H1 (cell line): ENCODE data around the gene SLC8B1. TPM values are rescaled to one million over a fixed set of nuclear protein-coding genes. Genes with fewer than 3 reads are reported as not detected.

Experiments used
- CTCF ChIA-PET: fragments of 300-600 bp; sonication (Branson Sonifier 250); formaldehyde crosslinking; loops from one replicate; lab custom pipeline; 2021; ENCODE audit not compliant: partially characterized antibody; lab: Charles Lee
- POLR2A ChIA-PET: fragments of 300-600 bp; sonication (Branson Sonifier 250); formaldehyde crosslinking; loops from one replicate; lab custom pipeline; 2021; ENCODE audit warnings: inconsistent platforms; ENCODE audit not compliant: partially characterized antibody; lab: Charles Lee
- DNase-seq, 2 experiments: peaks; one replicate each; pipeline versions ENCODE4 v3.0.0 to v3.0.0-alpha.2; 2010 to 2022; ENCODE audit warnings: low spot score in 2 of 2, low read depth in 1 of 2, mixed read lengths in 1 of 2
- FAIRE-seq: peaks from 2 replicates; lab custom pipeline; 2011; peaks lifted over from hg19 to GRCh38; lab: Jason Lieb, UNC
- H2AFZ ChIP-seq: 2 replicates; pipeline ENCODE4 v1.8.1; 2012; ENCODE audit warnings: low read length, inconsistent platforms
- H2AK5ac ChIP-seq: 2 replicates; pipeline ENCODE4 v1.6.1; 2013; ENCODE audit warnings: low read depth, low read length
- H2BK120ac ChIP-seq: replicated peaks from 2 replicates; pipeline ENCODE3; 2013; ENCODE audit warnings: low read depth, low read length, inconsistent platforms
- H2BK12ac ChIP-seq: 2 replicates; pipeline ENCODE4 v1.6.1; 2013; ENCODE audit warnings: low read depth, low read length
- H2BK15ac ChIP-seq: 2 replicates; pipeline ENCODE4 v1.6.1; 2013; ENCODE audit warnings: low read length
- H2BK20ac ChIP-seq: 2 replicates; pipeline ENCODE4 v1.6.1; 2013; ENCODE audit warnings: low read length
- H2BK5ac ChIP-seq: 2 replicates; pipeline ENCODE4 v1.6.1; 2013; ENCODE audit warnings: low read depth, low read length
- H3K14ac ChIP-seq: 2 replicates; pipeline ENCODE4 v1.6.1; 2013; ENCODE audit warnings: inconsistent platforms; ENCODE audit not compliant: insufficient read length
- H3K18ac ChIP-seq: 2 replicates; pipeline ENCODE4 v1.6.1; 2013; ENCODE audit warnings: low read length; ENCODE audit errors: extremely low read depth
- H3K23ac ChIP-seq: 2 replicates; pipeline ENCODE4 v1.6.1; 2013; ENCODE audit warnings: inconsistent platforms; ENCODE audit not compliant: insufficient read length
- H3K23me2 ChIP-seq: 2 replicates; pipeline ENCODE4 v1.6.1; 2013; ENCODE audit warnings: low read depth, low read length
- H3K27ac ChIP-seq: 2 replicates; pipeline ENCODE4 v1.6.1; 2011; ENCODE audit warnings: low read depth, low read length, inconsistent platforms
- H3K27me3 ChIP-seq, 4 experiments: replicated peaks in 1 of 4; 1 replicate in 1 of 4; 2 replicates in 3 of 4; pipeline versions ENCODE4 v1.6.1 to v1.8.1; 2011 to 2013; ENCODE audit warnings: low read length in 3 of 4, mild to moderate bottlenecking in 3 of 4, inconsistent platforms in 2 of 4, mixed read lengths in 2 of 4, moderate library complexity in 1 of 4; ENCODE audit not compliant: control insufficient read depth in 3 of 4, insufficient read depth in 3 of 4; ENCODE audit errors: extremely low read depth in 1 of 4
- H3K36me3 ChIP-seq, 4 experiments: 2 replicates each; pipeline versions ENCODE4 v1.6.1 to v1.8.1; 2011 to 2013; ENCODE audit warnings: mild to moderate bottlenecking in 4 of 4, low read length in 3 of 4, moderate library complexity in 2 of 4, control low read depth in 1 of 4, inconsistent platforms in 1 of 4; ENCODE audit not compliant: insufficient read depth in 4 of 4, control insufficient read depth in 2 of 4
- H3K4ac ChIP-seq: replicated peaks from 2 replicates; pipeline ENCODE3; 2013; ENCODE audit warnings: low read length, low read depth, mixed read lengths, inconsistent platforms; ENCODE audit not compliant: insufficient read length
- H3K4me1 ChIP-seq, 4 experiments: replicated peaks in 1 of 4; 1 replicate in 1 of 4; 2 replicates in 3 of 4; pipeline versions ENCODE4 v1.6.1 to v1.8.1; 2011 to 2013; ENCODE audit warnings: low read length in 3 of 4, inconsistent platforms in 2 of 4, mixed read lengths in 1 of 4; ENCODE audit not compliant: insufficient read depth in 4 of 4, control insufficient read depth in 3 of 4
- H3K4me2 ChIP-seq, 2 experiments: 2 replicates each; pipeline versions ENCODE4 v1.6.1 to v1.8.1; 2011 to 2013; ENCODE audit warnings: low read depth in 2 of 2, low read length in 2 of 2, control low read depth in 1 of 2, inconsistent platforms in 1 of 2, mild to moderate bottlenecking in 1 of 2; ENCODE audit not compliant: insufficient read depth in 1 of 2
- H3K4me3 ChIP-seq, 4 experiments: fragments of 200-600, 300-600 bp in 1 of 4; sonication (generic), shearing (Covaris generic), sonication (Bioruptor Twin) in 1 of 4; 2 replicates each; pipeline versions ENCODE4 v1.5.1 to v1.8.1; 2011 to 2016; ENCODE audit warnings: low read length in 4 of 4, low read depth in 3 of 4, control low read depth in 2 of 4, inconsistent platforms in 2 of 4, mild to moderate bottlenecking in 2 of 4, mixed read lengths in 1 of 4, moderate library complexity in 1 of 4; ENCODE audit not compliant: insufficient read depth in 2 of 4; ENCODE audit errors: extremely low read depth in 1 of 4
- H3K56ac ChIP-seq: replicated peaks from 2 replicates; pipeline ENCODE3; 2013; ENCODE audit warnings: low read depth, mild to moderate bottlenecking, mixed read lengths, low read length, inconsistent platforms; ENCODE audit not compliant: insufficient read length
- H3K79me1 ChIP-seq: 2 replicates; pipeline ENCODE4 v1.6.1; 2013; ENCODE audit warnings: low read depth, low read length, control low read depth
- H3K79me2 ChIP-seq, 2 experiments: 2 replicates each; pipeline versions ENCODE4 v1.6.1 to v1.8.1; 2012 to 2013; ENCODE audit warnings: low read length in 2 of 2, mild to moderate bottlenecking in 2 of 2, inconsistent platforms in 1 of 2; ENCODE audit not compliant: insufficient read depth in 2 of 2, control insufficient read depth in 1 of 2
- H3K9ac ChIP-seq, 4 experiments: replicated peaks in 1 of 4; 1 replicate in 1 of 4; 2 replicates in 3 of 4; pipeline versions ENCODE4 v1.6.1 to v1.8.1; 2011 to 2013; ENCODE audit warnings: low read depth in 3 of 4, low read length in 3 of 4, control low read depth in 2 of 4, mild to moderate bottlenecking in 2 of 4, moderate library complexity in 2 of 4, inconsistent platforms in 1 of 4; ENCODE audit errors: extremely low read depth in 1 of 4
- H3K9me3 ChIP-seq, 2 experiments: 2 replicates each; pipeline versions ENCODE4 v1.6.1 to v1.8.1; 2012 to 2013; ENCODE audit warnings: mild to moderate bottlenecking in 2 of 2, moderate library complexity in 2 of 2, control low read depth in 1 of 2, inconsistent platforms in 1 of 2, low read depth in 1 of 2, low read length in 1 of 2, mixed read lengths in 1 of 2; ENCODE audit not compliant: insufficient read depth in 2 of 2
- H4K20me1 ChIP-seq, 2 experiments: replicated peaks in 1 of 2; 2 replicates each; pipeline versions ENCODE3 to v1.8.1; 2011 to 2013; ENCODE audit warnings: inconsistent platforms in 2 of 2, low read length in 2 of 2, mild to moderate bottlenecking in 1 of 2; ENCODE audit not compliant: insufficient read depth in 2 of 2, control insufficient read depth in 1 of 2
- H4K5ac ChIP-seq: 2 replicates; pipeline ENCODE4 v1.6.1; 2013; ENCODE audit warnings: low read length, low read depth, mixed read lengths, inconsistent platforms; ENCODE audit not compliant: insufficient read length
- H4K8ac ChIP-seq: 2 replicates; pipeline ENCODE4 v1.8.0; 2013; ENCODE audit warnings: mild to moderate bottlenecking, moderate library complexity, low read length, inconsistent platforms; ENCODE audit not compliant: insufficient read depth; ENCODE audit errors: extremely low read depth
- H4K91ac ChIP-seq: replicated peaks from 2 replicates; pipeline ENCODE3; 2013; ENCODE audit warnings: low read length, mixed read lengths, inconsistent platforms; ENCODE audit not compliant: insufficient read length
- CREB1 ChIP-seq: IDR thresholded peaks from 2 replicates; pipeline ENCODE4 v1.6.1; 2012; ENCODE audit warnings: inconsistent platforms
- KDM1A ChIP-seq: fragments of 200-600, 300-600 bp; sonication (generic); IDR thresholded peaks from 2 replicates; pipeline ENCODE4 v1.7.1; 2016; ENCODE audit warnings: mild to moderate bottlenecking, low read length, borderline replicate concordance
- WGBS, 2 experiments: shearing (Covaris generic) in 1 of 2; methylation state at CpG; one replicate each; pipeline versions ENCODE4 v1.1.6 to v1.1.7; 2013 to 2015; ENCODE audit warnings: low lambda C conversion rate in 2 of 2, mixed read lengths in 2 of 2, inconsistent platforms in 1 of 2, low coverage in 1 of 2, missing lambda C conversion rate in 1 of 2; ENCODE audit not compliant: insufficient replicate concordance in 2 of 2, insufficient coverage in 1 of 2, insufficient read length in 1 of 2; ENCODE audit errors: extremely low coverage in 1 of 2, missing lambda C conversion rate in 1 of 2; 5-methylcytosine and 5-hydroxymethylcytosine counted together
- polyA plus RNA-seq, 7 experiments: library from polyadenylated mRNA; depleted of rRNA in 3 of 7; stranded (reverse) in 5 of 7; unstranded in 2 of 7; fragments of >200 nt in 5 of 7; fragments of 200-250 nt in 2 of 7; gene quantifications; 1 replicate in 5 of 7; 2 replicates in 1 of 7; 4 replicates in 1 of 7; pipeline versions ENCODE4 v1.2.1 to v1.2.3, GENCODE V29; 2011 to 2013; ENCODE audit warnings: missing spikeins in 2 of 7, mixed read lengths in 2 of 7
- total RNA-seq: library from RNA; stranded (reverse); fragmentation: NEBNext Ultra II Directional; extraction: Animal tissue kit (Norgen Biotek cat#: 25700); gene quantifications from 2 replicates; pipeline ENCODE4 v1.2.1, GENCODE V29; 2021

Gene SLC8B1
- total and polyA plus RNA-seq, 2 of the 8 experiments (the other 6 are each of a cell fraction or from before 2014, with no cell fraction given): 11.2 to 19.1 TPM

GRCh38 chr12:113329022-113329790 is 5.7 kb downstream of the SLC8B1 start:
- H3K14ac ChIP-seq: no peak overlapping the region
- no peak overlapping the region for H3K4me2 ChIP-seq
- no peak overlapping the region for H3K18ac ChIP-seq
- H3K9me3 ChIP-seq: no peaks in the 10 kb centered on the region
- ChIA-PET POLR2A (interaction anchor here (0.8 to 1.0 kb wide), 2 partner anchors 12 to 64 kb away, joined by 3 to 4 read pairs; no protein-coding TSS in a partner anchor), CTCF (interaction anchor here (0.6 to 1.5 kb wide), 4 partner anchors 18 to 296 kb away, joined by 3 to 5 read pairs (median 3); no protein-coding TSS in a partner anchor)
- peaks cover 0 to 5% (median 3%) of the 10 kb centered on the region in 4 experiments; a peak in 5 of 7 replicates for H3K27me3 ChIP-seq
- no peak overlapping the region for H2BK12ac ChIP-seq
- H4K8ac ChIP-seq: 0 out of 2 replicates have a peak overlapping the region, but pooled peaks have one; percentile 6
- H2BK20ac ChIP-seq: no peak overlapping the region
- H4K5ac ChIP-seq: no peak overlapping the region
- no peak overlapping the region for H3K9ac ChIP-seq
- DNase-seq (no peak), FAIRE-seq (no peak)
- peaks cover 0 to 1% of the 10 kb centered on the region in 2 experiments for H4K20me1 ChIP-seq
- H3K27ac ChIP-seq: no peak overlapping the region
- no peak overlapping the region for H4K91ac ChIP-seq
- no peaks in the 10 kb centered on the region for H3K36me3 ChIP-seq
- no peak overlapping the region for H3K23ac ChIP-seq
- no peak overlapping the region for H2AK5ac ChIP-seq
- peaks cover 0 to 4% (median under 1%) of the 10 kb centered on the region in 4 experiments; a peak in 2 of 7 replicates for H3K4me1 ChIP-seq
- no peak overlapping the region for H3K4ac ChIP-seq
- TF ChIP-seq KDM1A (0 out of 2 replicates have a peak, but pooled peaks have one; percentile 13), CREB1 (no peak)
- TF ChIP-seq, all 59 proteins: peak for 1
- Histone ChIP-seq H3K79me2 (no peaks in the 10 kb centered on the region), H3K56ac (no peak overlapping the region), H3K79me1 (no peaks in the 10 kb centered on the region), H2AFZ (no peak overlapping the region), H2BK5ac (no peak overlapping the region), H3K4me3 (no peak overlapping the region), H3K23me2 (no peaks in the 10 kb centered on the region; the same call in 1 of the 2 replicates), H2BK15ac (no peak overlapping the region), H2BK120ac (no peak overlapping the region)
- 86% methylated on average over 9 of the region's 9 CpGs; no CpG with 5 or more reads in 1 of the 2 experiments for WGBS, 2 experiments
